HepG2 (cell line): ENCODE results near the gene KRT79. TPM values are rescaled to one million over a fixed set of nuclear protein-coding genes. Genes with fewer than 3 reads are reported as not detected.

Experiments
- ATAD3A ChIP-seq: sonication (generic); formaldehyde crosslinking; IDR thresholded peaks from 2 replicates; pipeline ENCODE4 v1.4.0; 2020; ENCODE audit warnings: missing genetic modification reagents
- EP300 ChIP-seq, 3 experiments: sonication (generic) in 1 of 3; formaldehyde crosslinking in 1 of 3; IDR thresholded peaks; 2 replicates each; pipeline versions ENCODE4 v1.5.1 to v1.6.1; 2011 to 2020; ENCODE audit warnings: low read depth in 2 of 3, low read length in 2 of 3, borderline replicate concordance in 1 of 3, improper control_type of control experiment in 1 of 3, mild to moderate bottlenecking in 1 of 3, missing genetic modification reagents in 1 of 3, moderate library complexity in 1 of 3
- FOXO1 ChIP-seq: sonication (generic); formaldehyde crosslinking; IDR thresholded peaks from 2 replicates; pipeline ENCODE4 v1.4.0; 2020; ENCODE audit warnings: missing genetic modification reagents
- KMT2A ChIP-seq: sonication (generic); formaldehyde crosslinking; IDR thresholded peaks from 2 replicates; pipeline ENCODE4 v1.4.0; 2020; ENCODE audit warnings: missing genetic modification reagents
- MAF1 ChIP-seq: sonication (generic); formaldehyde crosslinking; IDR thresholded peaks from 2 replicates; pipeline ENCODE4 v1.5.0; 2020; ENCODE audit warnings: missing genetic modification reagents, borderline replicate concordance
- MAZ ChIP-seq, 2 experiments: sonication (generic) in 1 of 2; formaldehyde crosslinking in 1 of 2; IDR thresholded peaks; 2 replicates each; pipeline versions ENCODE4 v1.5.0 to v1.6.1; 2012 to 2020; ENCODE audit warnings: low read depth in 2 of 2, mild to moderate bottlenecking in 2 of 2, borderline replicate concordance in 1 of 2, improper control_type of control experiment in 1 of 2, low read length in 1 of 2, missing genetic modification reagents in 1 of 2, moderate library complexity in 1 of 2
- RORA ChIP-seq: sonication (generic); formaldehyde crosslinking; IDR thresholded peaks from 2 replicates; pipeline ENCODE4 v1.5.0; 2020; ENCODE audit warnings: mild to moderate bottlenecking, missing genetic modification reagents, moderate library complexity
- SYNCRIP ChIP-seq: fragments of 200-400 bp; formaldehyde crosslinking; IDR thresholded peaks from 2 replicates; pipeline ENCODE4 v1.6.1; 2018; ENCODE audit warnings: mild to moderate bottlenecking, low read depth, low read length; ENCODE audit not compliant: insufficient read depth
- TFDP1 ChIP-seq: IDR thresholded peaks from 2 replicates; pipeline ENCODE4 v1.6.1; 2016; ENCODE audit warnings: missing compliant biosample characterization, missing genetic modification reagents, borderline replicate concordance
- ZBTB20 ChIP-seq: sonication (generic); formaldehyde crosslinking; IDR thresholded peaks from 2 replicates; pipeline ENCODE4 v1.8.1; 2023; ENCODE audit warnings: missing genetic modification reagents, low read depth, mild to moderate bottlenecking, borderline replicate concordance
- ZBTB39 ChIP-seq: sonication (generic); formaldehyde crosslinking; IDR thresholded peaks from 2 replicates; pipeline ENCODE4 v1.5.0; 2020; ENCODE audit warnings: missing genetic modification reagents
- ZBTB8A ChIP-seq: sonication (generic); formaldehyde crosslinking; IDR thresholded peaks from 2 replicates; pipeline ENCODE4 v1.4.0; 2020; ENCODE audit warnings: mild to moderate bottlenecking, low read depth, missing genetic modification reagents, borderline replicate concordance
- ZNF280D ChIP-seq: sonication (generic); formaldehyde crosslinking; IDR thresholded peaks from 2 replicates; pipeline ENCODE4 v1.5.1; 2020; ENCODE audit warnings: mild to moderate bottlenecking, missing genetic modification reagents
- ZNF512 ChIP-seq: sonication (generic); formaldehyde crosslinking; IDR thresholded peaks from 2 replicates; pipeline ENCODE4 v1.4.0; 2020; ENCODE audit warnings: mild to moderate bottlenecking, missing genetic modification reagents
- ZNF549 ChIP-seq: sonication (generic); formaldehyde crosslinking; IDR thresholded peaks from 2 replicates; pipeline ENCODE4 v1.5.0; 2020; ENCODE audit warnings: missing genetic modification reagents
- ZNF678 ChIP-seq: sonication (generic); formaldehyde crosslinking; IDR thresholded peaks from 2 replicates; pipeline ENCODE4 v1.4.0; 2020; ENCODE audit warnings: mild to moderate bottlenecking, missing genetic modification reagents
- ZNF740 ChIP-seq: sonication (generic); formaldehyde crosslinking; IDR thresholded peaks from 2 replicates; pipeline ENCODE4 v1.4.0; 2020; ENCODE audit warnings: missing genetic modification reagents
- ZNF879 ChIP-seq: sonication (generic); formaldehyde crosslinking; IDR thresholded peaks from 2 replicates; pipeline ENCODE4 v1.8.1; 2023; ENCODE audit warnings: missing genetic modification reagents
- ZSCAN9 ChIP-seq: IDR thresholded peaks from 2 replicates; pipeline ENCODE4 v1.6.1; 2016; ENCODE audit warnings: borderline replicate concordance
- polyA plus RNA-seq, 8 experiments: library from polyadenylated mRNA; depleted of rRNA in 3 of 8; stranded (reverse) in 7 of 8; unstranded in 1 of 8; fragments of >200 nt; fragmentation: Illumina TruSeq in 4 of 8; extraction: Trizol in 4 of 8; gene quantifications; 2 replicates each; pipeline versions ENCODE4 v1.2.1 to v1.2.3, GENCODE V29; 2011 to 2016; ENCODE audit warnings: low read depth in 4 of 8, missing spikeins in 1 of 8, mixed read lengths in 1 of 8; ENCODE audit not compliant: insufficient read depth in 1 of 8
- total RNA-seq, 5 experiments: library from RNA; depleted of rRNA; stranded (reverse); fragments of >200 nt; fragmentation: Illumina TruSeq; extraction: Trizol; gene quantifications; 2 replicates each; pipeline ENCODE4 v1.2.3, GENCODE V29; 2016; ENCODE audit warnings: low read depth in 1 of 5

KRT79 gene
- total and polyA plus RNA-seq, 2 of the 13 experiments (the other 11 are each of a cell fraction or from before 2014, with no cell fraction given), result 0.09 TPM; not detected in 1

- no peak for TF ChIP-seq ZNF512
- TF ChIP-seq ZNF879 (CRISPR knock-in tag), result no peak
- no peak for TF ChIP-seq MAZ (IDR thresholded peaks at IDR 0.05; ENCODE audit: borderline replicate concordance, low read depth, low read length)
- TF ChIP-seq MAZ (CRISPR knock-in tag; IDR thresholded peaks at IDR 0.05; ENCODE audit: low read depth), result peak; percentile 80
- no peak for TF ChIP-seq ATAD3A
- no peak for TF ChIP-seq ZBTB8A (CRISPR knock-in tag)
- 0 out of 2 replicates have a peak, but pooled peaks have one; percentile 11 for TF ChIP-seq ZNF280D (CRISPR knock-in tag)
- no peak for TF ChIP-seq ZNF740 (CRISPR knock-in tag)
- TF ChIP-seq FOXO1, result no peak
- no peak for TF ChIP-seq RORA (CRISPR knock-in tag)
- no peak for TF ChIP-seq ZBTB39
- no peak for TF ChIP-seq KMT2A (CRISPR knock-in tag)
- TF ChIP-seq ZNF678 (CRISPR knock-in tag), result no peak
- TF ChIP-seq ZBTB20 (CRISPR knock-in tag), result no peak
- TF ChIP-seq EP300 (IDR thresholded peaks at IDR 0.05; ENCODE audit: low read depth in 2 of 2, low read length in 2 of 2), result no peak
- no peak for TF ChIP-seq EP300 (CRISPR knock-in tag; IDR thresholded peaks at IDR 0.05; ENCODE audit: borderline replicate concordance)
- no peak for TF ChIP-seq ZNF549 (CRISPR knock-in tag)
- no peak for TF ChIP-seq MAF1 (CRISPR knock-in tag)
- TF ChIP-seq ZSCAN9, result no peak
- no peak for TF ChIP-seq SYNCRIP
- peak; percentile 56; the same call in 1 of the 2 replicates for TF ChIP-seq TFDP1 (CRISPR knock-in tag)
Measured at GRCh38 chr12:52879394-52880351, 45.6 kb upstream of the KRT79 start (continued).
